ENCODE data around the gene MCRS1.

Gene MCRS1

GRCh38 chr12:49554266-49554665 lies 13.7 kb downstream of the MCRS1 start:
- DNase-seq = no peak

GRCh38 chr12:49553512-49554088 lies 14.3 kb downstream of the MCRS1 start:
- DNase-seq = no peak

- DNase-seq = no peak
Observed at GRCh38 chr12:49552899-49553298, 15.0 kb downstream of the MCRS1 start.

DNA sequence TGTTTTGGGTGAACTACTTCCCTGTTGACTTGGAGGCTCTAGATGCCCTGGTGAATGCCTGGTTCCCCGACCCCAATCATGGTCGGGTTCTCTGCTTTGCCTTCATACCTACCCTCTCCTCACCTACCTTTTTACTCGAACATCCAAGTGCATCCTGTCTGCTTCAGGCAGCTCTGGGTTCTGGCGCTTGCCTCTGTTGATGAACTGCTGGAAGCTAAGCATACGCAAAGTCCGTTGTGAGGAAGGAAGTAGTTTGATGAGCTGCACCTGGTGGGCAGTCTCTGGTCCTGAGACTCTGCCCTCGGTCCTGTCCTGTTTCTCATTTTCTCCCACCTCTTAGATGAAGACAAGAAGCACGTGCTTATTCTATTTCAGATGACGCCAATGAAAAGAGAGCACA lies 15.5 kb downstream of the MCRS1 start:
- DNase-seq = no peak

- DNase-seq = no peak
Observed at GRCh38 chr12:49552014-49552413, 15.9 kb downstream of the MCRS1 start.

GRCh38 chr12:49550693-49551252 lies 17.2 kb downstream of the MCRS1 start:
- DNase-seq = no peak

DNA sequence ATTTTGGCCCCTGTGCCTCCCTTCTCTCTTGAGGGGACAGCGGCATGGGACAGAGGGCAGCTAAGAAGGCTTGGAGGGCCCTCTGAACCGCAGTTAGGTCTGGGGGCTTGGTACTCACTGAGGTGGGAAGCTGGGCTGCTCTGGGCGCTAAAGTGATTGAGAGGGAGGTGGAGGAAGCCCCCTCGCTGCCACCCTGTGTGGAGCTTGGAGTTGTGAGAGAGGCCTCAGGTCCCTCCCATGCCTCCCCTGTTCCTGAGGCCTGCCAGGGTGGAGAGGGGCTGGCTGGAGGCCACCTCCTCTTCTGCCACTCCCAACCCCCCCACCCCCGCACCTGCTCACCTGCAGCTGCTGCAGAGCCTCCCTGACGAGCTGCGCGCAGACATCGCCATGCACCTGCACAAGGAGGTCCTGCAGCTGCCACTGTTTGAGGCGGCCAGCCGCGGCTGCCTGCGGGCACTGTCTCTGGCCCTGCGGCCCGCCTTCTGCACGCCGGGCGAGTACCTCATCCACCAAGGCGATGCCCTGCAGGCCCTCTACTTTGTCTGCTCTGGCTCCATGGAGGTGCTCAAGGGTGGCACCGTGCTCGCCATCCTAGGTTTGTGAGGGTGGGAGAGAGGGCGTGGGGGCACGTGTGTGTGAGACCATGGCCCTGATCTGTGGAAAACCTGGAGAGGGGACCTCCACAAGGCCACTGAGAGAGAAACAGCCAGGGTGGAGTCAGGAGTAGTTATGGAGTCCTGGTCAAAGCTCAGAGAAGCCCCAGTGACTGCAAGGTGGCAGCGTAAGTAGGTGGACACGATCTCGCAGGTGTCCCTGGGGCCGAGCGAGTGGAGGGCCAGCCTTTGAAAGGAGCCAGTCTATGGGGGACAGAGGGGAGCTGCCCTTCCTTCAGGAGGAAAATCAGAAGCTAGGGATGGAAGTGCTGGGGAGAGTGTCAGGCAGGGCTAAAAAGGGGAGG lies 17.9 kb downstream of the MCRS1 start:
- DNase-seq = no peak

GRCh38 chr12:49548822-49549648 lies 18.9 kb downstream of the MCRS1 start:
- no peak for DNase-seq

GRCh38 chr12:49548481-49548821 lies 19.5 kb downstream of the MCRS1 start:
- no peak for DNase-seq

DNA sequence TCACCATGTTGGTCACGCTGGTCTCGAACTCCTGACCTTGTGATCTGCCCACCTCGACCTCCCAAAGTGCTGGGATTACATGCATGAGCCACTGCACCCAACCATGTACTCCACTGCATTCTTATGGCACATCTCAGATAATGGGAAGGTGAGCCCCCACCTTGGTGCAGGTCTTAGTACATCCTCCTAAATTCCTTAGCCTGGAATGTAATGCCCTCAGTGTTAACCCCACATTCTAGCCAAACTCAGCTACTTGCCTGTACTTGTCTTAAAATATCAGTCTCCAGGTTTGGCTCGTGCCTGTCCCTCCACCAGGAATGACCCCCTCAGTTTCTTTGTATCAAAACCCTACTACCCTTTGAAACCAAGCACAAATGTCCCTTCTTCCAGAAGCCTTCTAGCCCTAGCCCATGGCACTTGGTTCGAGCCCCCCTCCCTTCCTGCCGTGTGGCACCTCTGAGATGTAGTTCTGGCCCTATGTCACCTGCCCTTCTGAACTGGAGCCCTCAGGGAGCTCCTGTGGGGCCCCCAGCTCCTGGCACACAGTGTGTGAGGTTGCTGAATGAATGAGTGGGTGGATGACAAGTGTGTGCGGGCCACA lies 20.8 kb downstream of the MCRS1 start:
- no peak for DNase-seq

GRCh38 chr12:49546481-49546880 lies 21.5 kb downstream of the MCRS1 start:
- no peak for DNase-seq

DNA sequence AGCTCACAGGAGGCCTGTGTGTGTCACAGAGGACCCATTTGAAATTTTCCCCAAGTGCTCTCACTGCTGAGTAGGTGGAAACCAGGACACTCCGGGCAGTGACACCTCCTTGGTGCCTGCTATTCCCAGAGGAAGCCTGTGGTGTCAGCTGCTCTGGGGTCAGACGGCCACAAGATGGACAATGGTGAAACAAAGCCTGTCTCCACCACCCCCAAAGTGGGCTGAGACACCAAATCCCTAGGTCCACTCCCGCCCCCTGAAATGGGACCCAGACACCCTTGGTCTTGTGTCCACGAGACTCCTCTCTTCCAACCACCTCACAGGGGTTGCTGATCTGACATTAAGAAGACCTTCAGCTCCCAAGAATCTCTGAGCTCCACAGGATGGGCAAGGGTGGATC lies 22.1 kb downstream of the MCRS1 start:
- DNase-seq = no peak

DNA sequence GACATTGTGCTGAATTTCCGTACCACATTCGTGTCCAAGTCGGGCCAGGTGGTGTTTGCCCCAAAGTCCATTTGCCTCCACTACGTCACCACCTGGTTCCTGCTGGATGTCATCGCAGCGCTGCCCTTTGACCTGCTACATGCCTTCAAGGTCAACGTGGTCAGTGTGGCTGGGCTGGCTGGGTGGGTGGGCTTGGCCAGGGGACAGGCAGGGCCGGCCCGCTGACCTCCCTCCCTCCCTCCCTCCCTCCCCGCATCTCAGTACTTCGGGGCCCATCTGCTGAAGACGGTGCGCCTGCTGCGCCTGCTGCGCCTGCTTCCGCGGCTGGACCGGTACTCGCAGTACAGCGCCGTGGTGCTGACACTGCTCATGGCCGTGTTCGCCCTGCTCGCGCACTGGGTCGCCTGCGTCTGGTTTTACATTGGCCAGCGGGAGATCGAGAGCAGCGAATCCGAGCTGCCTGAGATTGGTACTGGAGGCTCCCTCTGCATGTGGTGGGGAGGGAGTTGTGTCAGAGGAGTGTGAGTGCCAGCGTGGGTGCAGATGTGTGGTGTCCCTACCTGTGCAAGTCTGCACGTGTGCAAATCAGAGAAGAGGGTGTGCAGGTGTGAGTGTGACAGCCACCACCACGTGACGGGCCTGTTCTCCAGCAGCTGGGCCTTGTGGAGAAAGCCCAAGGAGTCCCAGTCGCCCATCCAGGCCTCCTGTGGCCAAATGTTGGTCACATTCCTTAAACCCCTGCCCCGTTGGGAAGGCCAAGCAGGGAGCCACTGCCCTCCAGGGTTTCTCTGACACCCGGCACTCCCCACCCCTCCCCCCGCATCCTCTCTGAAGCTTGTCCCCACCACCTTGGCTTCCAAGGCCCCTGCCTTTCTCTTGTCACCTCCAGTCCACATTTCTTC lies 23.8 kb downstream of the MCRS1 start:
- no peak for DNase-seq

- no peak for DNase-seq
Observed at GRCh38 chr12:49543221-49543913, 24.6 kb downstream of the MCRS1 start.

- no peak for DNase-seq
Observed at GRCh38 chr12:49542592-49543160, 25.3 kb downstream of the MCRS1 start.

- no peak for DNase-seq
Observed at GRCh38 chr12:49541911-49542505, 25.9 kb downstream of the MCRS1 start.

- no peak for DNase-seq
Observed at GRCh38 chr12:49541140-49541861, 26.6 kb downstream of the MCRS1 start.

GRCh38 chr12:49540229-49541139 lies 27.5 kb downstream of the MCRS1 start:
- no peak for DNase-seq

Data from activated T-cell treated with anti-CD3 and anti-CD28 coated beads for 4 hours (primary cell).